Astrocyte (in vitro differentiated cells and primary cell): ENCODE data around the gene PGPEP1. TPM values are rescaled to one million over a fixed set of nuclear protein-coding genes. Genes with fewer than 3 reads are reported as not detected.
A peak's percentile ranks its signal among the peaks of the same experiment; 100 is the strongest.

Experiments used
- DNase-seq: peaks from one replicate; pipeline ENCODE4 v3.0.0-alpha.2; 2010; ENCODE audit warnings: low read depth
- FAIRE-seq: peaks from 2 replicates; lab custom pipeline; 2011; peaks lifted over from hg19 to GRCh38; lab: Jason Lieb, UNC
- H2AFZ ChIP-seq: 2 replicates; pipeline ENCODE4 v1.6.0; 2012; ENCODE audit warnings: low read depth, low read length, inconsistent platforms
- H3K27ac ChIP-seq: 2 replicates; pipeline ENCODE4 v1.5.1; 2011; ENCODE audit warnings: low read depth, low read length, inconsistent platforms
- H3K27me3 ChIP-seq: 2 replicates; pipeline ENCODE4 v1.6.0; 2011; ENCODE audit warnings: low read length, inconsistent platforms; ENCODE audit not compliant: insufficient read depth
- H3K36me3 ChIP-seq: 2 replicates; pipeline ENCODE4 v1.5.1; 2011; ENCODE audit warnings: low read length, inconsistent platforms; ENCODE audit not compliant: insufficient read depth
- H3K4me1 ChIP-seq: 2 replicates; pipeline ENCODE4 v1.5.1; 2011; ENCODE audit warnings: low read length, inconsistent platforms; ENCODE audit not compliant: insufficient read depth
- H3K4me2 ChIP-seq: 2 replicates; pipeline ENCODE4 v1.6.0; 2012; ENCODE audit warnings: low read length, inconsistent platforms
- H3K4me3 ChIP-seq: 2 replicates; pipeline ENCODE4 v1.5.1; 2011; ENCODE audit warnings: low read depth, mild to moderate bottlenecking, low read length, inconsistent platforms; ENCODE audit not compliant: insufficient read depth
- H3K79me2 ChIP-seq: 2 replicates; pipeline ENCODE4 v1.6.0; 2012; ENCODE audit warnings: mild to moderate bottlenecking, low read length, inconsistent platforms; ENCODE audit not compliant: insufficient read depth
- H3K9ac ChIP-seq: 2 replicates; pipeline ENCODE4 v1.6.0; 2012; ENCODE audit warnings: mild to moderate bottlenecking, low read length, inconsistent platforms
- H3K9me3 ChIP-seq: 2 replicates; pipeline ENCODE4 v1.5.1; 2012; ENCODE audit warnings: low read depth, mild to moderate bottlenecking, low read length, inconsistent platforms; ENCODE audit not compliant: insufficient read depth
- H4K20me1 ChIP-seq: 2 replicates; pipeline ENCODE4 v1.6.0; 2012; ENCODE audit warnings: low read length, inconsistent platforms; ENCODE audit not compliant: insufficient read depth
- H3K27ac Mint-ChIP-seq: one replicate; pipeline ENCODE4 v1.8.0; 2021; ENCODE audit warnings: mild to moderate bottlenecking, mixed read lengths; ENCODE audit not compliant: unreplicated experiment
- H3K27me3 Mint-ChIP-seq: one replicate; pipeline ENCODE4 v1.8.0; 2021; ENCODE audit warnings: low read depth, mixed read lengths; ENCODE audit not compliant: unreplicated experiment
- H3K36me3 Mint-ChIP-seq: one replicate; pipeline ENCODE4 v1.8.0; 2021; ENCODE audit warnings: low read depth, mixed read lengths; ENCODE audit not compliant: unreplicated experiment
- H3K4me1 Mint-ChIP-seq: one replicate; pipeline ENCODE4 v1.8.0; 2021; ENCODE audit warnings: low read depth, mixed read lengths; ENCODE audit not compliant: unreplicated experiment
- H3K4me3 Mint-ChIP-seq: one replicate; pipeline ENCODE4 v1.8.0; 2021; ENCODE audit warnings: mild to moderate bottlenecking, moderate library complexity, mixed read lengths; ENCODE audit not compliant: unreplicated experiment
- H3K9me3 Mint-ChIP-seq: one replicate; pipeline ENCODE4 v1.8.0; 2021; ENCODE audit warnings: mild to moderate bottlenecking, mixed read lengths; ENCODE audit not compliant: unreplicated experiment
- EZH2 ChIP-seq: IDR thresholded peaks from 2 replicates; pipeline ENCODE4 v1.6.1; 2012; ENCODE audit warnings: mild to moderate bottlenecking, low read length, inconsistent platforms; ENCODE audit not compliant: insufficient read depth
- total RNA-seq: library from RNA; stranded (reverse); gene quantifications from 2 replicates; pipeline ENCODE4 v1.2.1, GENCODE V29; 2021
- TF ChIP-seq, protein P1 (sequence below): IDR thresholded peaks from 2 replicates; pipeline ENCODE4 v1.5.1; 2011; ENCODE audit warnings: low read depth, mild to moderate bottlenecking, inconsistent platforms, low read length, moderate library complexity; ENCODE audit not compliant: insufficient read depth

The PGPEP1 gene
- total RNA-seq, 1 donor from 2014 or later = 28.4 TPM

DNA sequence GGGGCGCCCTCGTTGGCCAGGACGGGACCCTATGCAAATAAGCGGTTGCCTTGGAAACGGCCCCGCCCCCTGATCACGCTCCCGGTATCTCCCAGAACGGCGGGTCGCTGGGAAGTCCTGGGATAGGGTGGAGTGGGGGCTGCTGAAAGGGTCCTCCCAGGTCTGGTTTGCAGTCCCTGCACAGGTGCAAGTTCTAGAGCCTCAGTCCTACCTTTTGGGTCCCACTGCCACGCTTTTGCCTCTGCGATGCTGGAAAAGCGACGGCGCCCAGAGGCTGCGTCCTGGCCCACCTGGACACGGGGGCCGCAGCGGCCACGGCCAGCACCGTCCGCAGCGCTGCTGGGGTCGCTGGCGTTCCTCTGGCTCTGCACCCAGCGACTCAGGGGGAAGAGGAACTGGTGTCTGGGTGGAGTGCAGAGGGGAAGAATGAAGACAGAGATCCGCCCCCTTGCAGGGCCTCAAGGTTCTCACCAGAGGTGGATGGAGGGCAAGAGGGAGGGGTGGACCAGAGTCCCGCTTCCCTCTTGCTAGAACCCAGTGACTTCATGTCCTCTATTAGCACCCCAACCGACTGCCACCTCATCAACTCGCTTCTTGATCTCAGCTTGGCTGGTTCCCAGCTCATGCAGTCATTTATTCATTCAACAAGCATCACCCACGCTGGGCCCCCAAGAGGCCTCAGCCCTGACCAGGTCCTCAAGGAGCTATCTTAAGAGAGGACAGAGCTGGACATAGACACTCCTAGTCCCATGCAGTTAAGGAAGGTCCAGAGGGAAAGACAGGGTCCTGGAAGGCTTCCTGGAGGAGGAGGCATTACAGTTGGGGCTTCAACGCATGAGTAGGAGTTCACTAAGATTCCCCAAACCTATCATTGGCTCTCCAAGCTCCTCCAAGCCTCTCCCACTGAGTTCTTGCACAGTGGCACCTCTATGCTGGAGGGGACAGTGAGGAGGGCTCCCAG, 57.1 kb downstream of the PGPEP1 start, which contains the start of gene LRRC25:
TSS of gene LRRC25 (minus strand) at position 381 of the 961 bp plus-strand sequence. CDS start 659 bp downstream, outside the sequence.
- TF ChIP-seq, protein P1, sequence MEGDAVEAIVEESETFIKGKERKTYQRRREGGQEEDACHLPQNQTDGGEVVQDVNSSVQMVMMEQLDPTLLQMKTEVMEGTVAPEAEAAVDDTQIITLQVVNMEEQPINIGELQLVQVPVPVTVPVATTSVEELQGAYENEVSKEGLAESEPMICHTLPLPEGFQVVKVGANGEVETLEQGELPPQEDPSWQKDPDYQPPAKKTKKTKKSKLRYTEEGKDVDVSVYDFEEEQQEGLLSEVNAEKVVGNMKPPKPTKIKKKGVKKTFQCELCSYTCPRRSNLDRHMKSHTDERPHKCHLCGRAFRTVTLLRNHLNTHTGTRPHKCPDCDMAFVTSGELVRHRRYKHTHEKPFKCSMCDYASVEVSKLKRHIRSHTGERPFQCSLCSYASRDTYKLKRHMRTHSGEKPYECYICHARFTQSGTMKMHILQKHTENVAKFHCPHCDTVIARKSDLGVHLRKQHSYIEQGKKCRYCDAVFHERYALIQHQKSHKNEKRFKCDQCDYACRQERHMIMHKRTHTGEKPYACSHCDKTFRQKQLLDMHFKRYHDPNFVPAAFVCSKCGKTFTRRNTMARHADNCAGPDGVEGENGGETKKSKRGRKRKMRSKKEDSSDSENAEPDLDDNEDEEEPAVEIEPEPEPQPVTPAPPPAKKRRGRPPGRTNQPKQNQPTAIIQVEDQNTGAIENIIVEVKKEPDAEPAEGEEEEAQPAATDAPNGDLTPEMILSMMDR = no peak
- no peak for TF ChIP-seq EZH2
- Histone ChIP-seq H3K4me2 (peak within 1 kb of the TSS; percentile 15), H3K4me1 (no peaks in the 10 kb centered on the region), H4K20me1 (no peaks in the 10 kb centered on the region), H3K79me2 (no peaks in the 10 kb centered on the region), H3K9me3 (no peaks in the 10 kb centered on the region), H3K9ac (no peak within 1 kb of the TSS), H3K36me3 (no peaks in the 10 kb centered on the region), H2AFZ (no peak within 1 kb of the TSS), H3K27ac (no peak within 1 kb of the TSS), H3K27me3 (peaks cover 2% of the 10 kb centered on the region), H3K4me3 (no peak within 1 kb of the TSS)
- peaks cover 2% of the 10 kb centered on the region for H3K4me1 Mint-ChIP-seq
- H3K9me3 Mint-ChIP-seq = no peaks in the 10 kb centered on the region
- FAIRE-seq (no peak), DNase-seq (no peak)
- H3K27ac Mint-ChIP-seq = no peak within 1 kb of the TSS
- no peaks in the 10 kb centered on the region for H3K36me3 Mint-ChIP-seq
- H3K27me3 Mint-ChIP-seq = peaks cover 23% of the 10 kb centered on the region
- H3K4me3 Mint-ChIP-seq = no peak within 1 kb of the TSS

DNA sequence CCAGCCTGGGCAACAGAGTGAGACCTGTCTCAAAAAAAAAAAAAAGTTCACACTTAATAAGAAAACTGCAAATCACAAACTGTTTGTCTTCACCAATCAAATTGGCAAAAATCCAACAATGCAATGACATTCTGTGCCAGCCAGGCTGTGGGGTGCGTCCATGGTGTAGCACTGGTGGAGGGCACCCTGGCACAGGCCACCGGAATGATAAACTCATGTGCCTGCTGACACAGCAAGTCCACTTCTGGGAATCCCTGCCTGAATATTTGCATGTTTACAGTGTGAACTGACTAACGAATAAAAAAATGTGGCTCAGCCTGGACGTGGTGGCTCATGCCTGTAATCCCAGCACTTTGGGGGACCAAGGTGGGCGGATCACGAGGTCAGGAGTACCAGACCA, 58.6 kb downstream of the PGPEP1 start:
- Histone ChIP-seq H3K27ac (no peak overlapping the region), H3K4me3 (no peak overlapping the region), H3K79me2 (no peaks in the 10 kb centered on the region), H3K4me2 (no peak overlapping the region), H2AFZ (no peak overlapping the region), H3K27me3 (peaks cover 2% of the 10 kb centered on the region), H3K4me1 (no peaks in the 10 kb centered on the region), H3K36me3 (no peaks in the 10 kb centered on the region), H3K9me3 (no peaks in the 10 kb centered on the region), H3K9ac (no peak overlapping the region), H4K20me1 (no peaks in the 10 kb centered on the region)
- H3K4me1 Mint-ChIP-seq = peaks cover 2% of the 10 kb centered on the region
- no peak for FAIRE-seq
- H3K36me3 Mint-ChIP-seq = no peaks in the 10 kb centered on the region
- peak; percentile 70 for DNase-seq
- no peak for TF ChIP-seq EZH2
- TF ChIP-seq, protein P1 = no peak
- H3K27ac Mint-ChIP-seq = no peak overlapping the region
- no peak overlapping the region for H3K4me3 Mint-ChIP-seq
- H3K9me3 Mint-ChIP-seq = no peaks in the 10 kb centered on the region
- peaks cover 21% of the 10 kb centered on the region for H3K27me3 Mint-ChIP-seq
